ENCODE measurements around the gene NIN.

GRCh38 chr14:50798048-50798421, 32.9 kb downstream of the NIN start:
- no peak for TF ChIP-seq CTCF (IDR thresholded peaks at IDR 0.05)
- TF ChIP-seq POLR2A (IDR thresholded peaks at IDR 0.05): no peak

Data from lower leg skin (tissue), 3 donors.